Karpas-422 (cell line): Measurements from ENCODE around the gene BNIP3. TPM values are rescaled to one million over a fixed set of nuclear protein-coding genes. Genes with fewer than 3 reads are reported as not detected.

Experiments
- DNase-seq: peaks from one replicate; pipeline ENCODE4 v3.0.0-alpha.2; 2015
- H2AFZ ChIP-seq: fragments of 200-600 bp; sonication (generic); 2 replicates; pipeline ENCODE4 v1.6.1; 2014; ENCODE audit warnings: antibody characterized with exemption, low read length, mixed read lengths
- H3K27ac ChIP-seq: fragments of 200-600 bp; sonication (generic); 2 replicates; pipeline ENCODE4 v1.5.1; 2014; ENCODE audit warnings: mild to moderate bottlenecking, low read length, moderate library complexity
- H3K27me3 ChIP-seq: fragments of 200-600 bp; sonication (generic); 2 replicates; pipeline ENCODE4 v1.6.1; 2014; ENCODE audit warnings: low read length, mixed read lengths
- H3K36me3 ChIP-seq: fragments of 200-600 bp; sonication (generic); 2 replicates; pipeline ENCODE4 v1.6.1; 2014; ENCODE audit warnings: low read length, mixed read lengths; ENCODE audit not compliant: insufficient read depth
- H3K4me1 ChIP-seq: fragments of 200-600 bp; sonication (generic); 2 replicates; pipeline ENCODE4 v1.6.1; 2014; ENCODE audit warnings: mild to moderate bottlenecking, low read length, mixed read lengths
- H3K4me2 ChIP-seq: fragments of 200-600 bp; sonication (generic); 2 replicates; pipeline ENCODE4 v1.6.1; 2014; ENCODE audit warnings: low read length, low read depth, mild to moderate bottlenecking; ENCODE audit not compliant: poor library complexity, severe bottlenecking
- H3K4me3 ChIP-seq: fragments of 200-600 bp; sonication (generic); 2 replicates; pipeline ENCODE4 v1.5.1; 2014; ENCODE audit warnings: mild to moderate bottlenecking, antibody characterized with exemption, low read length, mixed read lengths
- H3K79me2 ChIP-seq: fragments of 200-600 bp; sonication (generic); 2 replicates; pipeline ENCODE4 v1.6.1; 2014; ENCODE audit warnings: mild to moderate bottlenecking, low read length, mixed read lengths
- H3K9ac ChIP-seq: fragments of 200-600 bp; sonication (generic); 2 replicates; pipeline ENCODE4 v1.6.0; 2014; ENCODE audit warnings: low read length
- H3K9me2 ChIP-seq: fragments of 200-600 bp; sonication (generic), shearing (Covaris generic); replicated peaks from 2 replicates; pipeline ENCODE4 v1.6.0; 2014; ENCODE audit warnings: mild to moderate bottlenecking, low read length, moderate library complexity; ENCODE audit not compliant: insufficient read depth
- H3K9me3 ChIP-seq: fragments of 300-700, 200-600 bp; sonication (generic); 2 replicates; pipeline ENCODE4 v1.6.1; 2014; ENCODE audit warnings: low read length, mixed read lengths
- H4K20me1 ChIP-seq: fragments of 200-600 bp; sonication (generic); 2 replicates; pipeline ENCODE4 v1.6.1; 2014; ENCODE audit warnings: mild to moderate bottlenecking, antibody characterized with exemption, low read length, low read depth; ENCODE audit not compliant: insufficient read depth
- total RNA-seq: library from RNA; depleted of rRNA; stranded (reverse); fragments of >200 nt; shearing (Covaris generic); gene quantifications from 2 replicates; pipeline ENCODE4 v1.2.3, GENCODE V29; 2014; ENCODE audit warnings: low replicate concordance

Gene BNIP3
- total RNA-seq, 1 experiment from 2014 or later: not detected

- Histone ChIP-seq H3K4me1 (no peaks in the 10 kb centered on the region), H3K79me2 (no peaks in the 10 kb centered on the region), H3K9me2 (no peaks in the 10 kb centered on the region), H3K9ac (no peak overlapping the region), H3K36me3 (no peaks in the 10 kb centered on the region), H3K27ac (no peak overlapping the region), H3K9me3 (no peaks in the 10 kb centered on the region), H2AFZ (no peak overlapping the region), H3K4me3 (no peak overlapping the region), H4K20me1 (no peaks in the 10 kb centered on the region), H3K27me3 (no peaks in the 10 kb centered on the region), H3K4me2 (no peak overlapping the region)
- DNase-seq: no peak
Measured at GRCh38 chr10:131978851-131979250, 2.9 kb downstream of the BNIP3 start.

GRCh38 chr10:131978366-131978765 lies 3.4 kb downstream of the BNIP3 start:
- Histone ChIP-seq H3K79me2 (no peaks in the 10 kb centered on the region), H3K4me3 (no peak overlapping the region), H3K9ac (no peak overlapping the region), H3K9me3 (no peaks in the 10 kb centered on the region), H3K9me2 (no peaks in the 10 kb centered on the region), H3K27ac (no peak overlapping the region), H3K27me3 (no peaks in the 10 kb centered on the region), H2AFZ (no peak overlapping the region), H4K20me1 (no peaks in the 10 kb centered on the region), H3K4me1 (no peaks in the 10 kb centered on the region), H3K4me2 (no peak overlapping the region), H3K36me3 (no peaks in the 10 kb centered on the region)
- DNase-seq: no peak

- Histone ChIP-seq H3K4me3 (no peak overlapping the region), H3K27ac (no peak overlapping the region), H2AFZ (no peak overlapping the region), H3K9me3 (no peaks in the 10 kb centered on the region), H3K9ac (no peak overlapping the region), H3K27me3 (no peaks in the 10 kb centered on the region), H3K4me1 (no peaks in the 10 kb centered on the region), H3K36me3 (no peaks in the 10 kb centered on the region), H3K9me2 (no peaks in the 10 kb centered on the region), H3K4me2 (no peak overlapping the region), H3K79me2 (no peaks in the 10 kb centered on the region), H4K20me1 (no peaks in the 10 kb centered on the region)
- DNase-seq: no peak
Measured at GRCh38 chr10:131977323-131978096, 4.2 kb downstream of the BNIP3 start.

- H3K9me2 ChIP-seq: no peaks in the 10 kb centered on the region
- H3K36me3 ChIP-seq: no peaks in the 10 kb centered on the region
- H4K20me1 ChIP-seq: no peaks in the 10 kb centered on the region
- no peak overlapping the region for H3K9ac ChIP-seq
- no peak overlapping the region for H2AFZ ChIP-seq
- H3K4me3 ChIP-seq: no peak overlapping the region
- H3K9me3 ChIP-seq: no peaks in the 10 kb centered on the region
- no peak overlapping the region for H3K4me2 ChIP-seq
- H3K4me1 ChIP-seq: no peaks in the 10 kb centered on the region
- H3K79me2 ChIP-seq: no peaks in the 10 kb centered on the region
- no peak for DNase-seq
- H3K27me3 ChIP-seq: no peaks in the 10 kb centered on the region
- no peak overlapping the region for H3K27ac ChIP-seq
Measured at GRCh38 chr10:131975796-131976195, 5.9 kb downstream of the BNIP3 start.

GRCh38 chr10:131975003-131975402 lies 6.7 kb downstream of the BNIP3 start:
- Histone ChIP-seq H3K4me3 (no peak overlapping the region), H4K20me1 (no peaks in the 10 kb centered on the region), H3K4me1 (no peaks in the 10 kb centered on the region), H3K27ac (no peak overlapping the region), H3K79me2 (no peaks in the 10 kb centered on the region), H3K4me2 (no peak overlapping the region), H3K27me3 (no peaks in the 10 kb centered on the region), H3K9me2 (no peaks in the 10 kb centered on the region), H3K9ac (no peak overlapping the region), H3K9me3 (no peaks in the 10 kb centered on the region), H2AFZ (no peak overlapping the region), H3K36me3 (no peaks in the 10 kb centered on the region)
- no peak for DNase-seq

GRCh38 chr10:131974034-131974817 lies 7.5 kb downstream of the BNIP3 start:
- no peak overlapping the region for H3K4me3 ChIP-seq
- no peak for DNase-seq
- no peaks in the 10 kb centered on the region for H3K9me2 ChIP-seq
- H3K4me2 ChIP-seq: no peak overlapping the region
- H3K9ac ChIP-seq: no peak overlapping the region
- H3K9me3 ChIP-seq: no peaks in the 10 kb centered on the region
- no peak overlapping the region for H3K27ac ChIP-seq
- no peaks in the 10 kb centered on the region for H3K36me3 ChIP-seq
- no peaks in the 10 kb centered on the region for H3K4me1 ChIP-seq
- H4K20me1 ChIP-seq: no peaks in the 10 kb centered on the region
- H3K79me2 ChIP-seq: no peaks in the 10 kb centered on the region
- H2AFZ ChIP-seq: no peak overlapping the region
- H3K27me3 ChIP-seq: no peaks in the 10 kb centered on the region

GRCh38 chr10:131973160-131973951 lies 8.4 kb downstream of the BNIP3 start:
- Histone ChIP-seq H3K79me2 (no peaks in the 10 kb centered on the region), H3K9me2 (no peaks in the 10 kb centered on the region), H4K20me1 (no peaks in the 10 kb centered on the region), H3K4me1 (no peaks in the 10 kb centered on the region), H3K36me3 (no peaks in the 10 kb centered on the region), H3K27ac (no peak overlapping the region), H2AFZ (no peak overlapping the region), H3K4me2 (no peak overlapping the region), H3K4me3 (no peak overlapping the region), H3K27me3 (no peaks in the 10 kb centered on the region), H3K9ac (no peak overlapping the region), H3K9me3 (no peaks in the 10 kb centered on the region)
- DNase-seq: no peak

GRCh38 chr10:131972474-131973071 lies 9.2 kb downstream of the BNIP3 start:
- Histone ChIP-seq H3K9ac (no peak overlapping the region), H2AFZ (no peak overlapping the region), H3K27me3 (no peaks in the 10 kb centered on the region), H3K4me3 (no peak overlapping the region), H3K4me1 (no peaks in the 10 kb centered on the region), H4K20me1 (no peaks in the 10 kb centered on the region), H3K27ac (no peak overlapping the region), H3K4me2 (no peak overlapping the region), H3K9me3 (no peaks in the 10 kb centered on the region), H3K9me2 (no peaks in the 10 kb centered on the region), H3K79me2 (no peaks in the 10 kb centered on the region), H3K36me3 (no peaks in the 10 kb centered on the region)
- no peak for DNase-seq
